ENCODE results near the gene GLRA1.

GLRA1 gene

DNA sequence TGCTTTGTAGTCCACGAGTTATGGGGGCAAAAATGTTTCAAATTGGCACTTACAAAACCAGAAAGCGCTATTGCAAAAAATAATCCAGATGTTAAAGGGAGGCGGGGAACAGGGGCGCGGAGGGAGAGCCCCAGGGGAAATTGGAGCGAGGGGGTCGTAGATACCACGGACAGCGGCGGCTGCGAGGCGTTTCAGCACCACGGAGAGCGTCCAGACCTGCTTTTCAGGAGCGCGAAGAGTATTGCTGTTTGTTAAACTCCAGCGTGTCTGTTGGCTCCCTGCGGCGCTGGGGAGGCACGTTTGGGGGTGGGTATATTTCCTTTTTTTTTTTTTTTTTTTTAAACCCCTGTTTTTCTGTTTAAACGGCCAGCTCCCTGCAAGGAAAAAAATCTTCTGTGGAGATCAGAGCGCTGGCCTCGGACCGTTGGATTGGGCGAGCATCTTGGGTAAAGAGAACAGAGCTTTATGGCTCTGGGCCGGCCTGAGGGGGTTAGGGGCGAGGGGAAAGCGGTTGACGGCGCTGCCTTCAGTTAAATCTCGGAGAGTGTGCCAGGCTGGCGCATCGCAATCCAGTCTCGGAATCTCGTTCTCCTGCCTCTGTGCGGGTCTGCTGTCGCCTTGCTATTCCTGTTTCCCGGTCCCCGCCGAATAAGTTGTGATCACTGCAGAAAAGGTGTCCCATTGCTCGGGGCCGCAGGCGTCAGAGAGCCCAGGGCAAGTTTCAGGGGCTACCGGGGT lies at the start of gene GLRA1:
Gene GLRA1, minus strand, starts transcription at position 288 of the 738 bp plus-strand sequence. CDS start 302 bp downstream, outside the sequence.
- peak; percentile 19 for DNase-seq (ENCODE audit: low spot score)

DNA sequence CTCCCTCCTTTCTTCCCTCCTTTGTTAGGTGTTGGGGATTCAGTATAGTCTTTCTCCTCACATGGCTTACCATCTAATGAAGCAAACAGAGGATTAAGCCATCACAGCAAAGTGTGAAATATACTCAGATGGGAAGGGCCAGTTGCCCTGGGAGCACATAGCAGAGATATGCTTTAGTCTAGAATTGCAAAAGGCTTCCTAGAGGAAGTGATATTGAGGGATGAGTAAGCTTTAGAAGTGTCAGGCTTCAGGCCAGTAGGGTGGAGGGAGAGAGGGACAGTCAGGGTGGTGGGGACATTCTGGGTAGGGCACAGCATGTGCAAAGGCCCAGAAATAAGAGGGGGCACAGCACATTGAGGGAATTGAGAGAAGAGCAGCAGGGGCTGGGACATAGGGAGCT lies 46.2 kb upstream of the GLRA1 start:
- DNase-seq (ENCODE audit: low spot score), result no peak

DNA sequence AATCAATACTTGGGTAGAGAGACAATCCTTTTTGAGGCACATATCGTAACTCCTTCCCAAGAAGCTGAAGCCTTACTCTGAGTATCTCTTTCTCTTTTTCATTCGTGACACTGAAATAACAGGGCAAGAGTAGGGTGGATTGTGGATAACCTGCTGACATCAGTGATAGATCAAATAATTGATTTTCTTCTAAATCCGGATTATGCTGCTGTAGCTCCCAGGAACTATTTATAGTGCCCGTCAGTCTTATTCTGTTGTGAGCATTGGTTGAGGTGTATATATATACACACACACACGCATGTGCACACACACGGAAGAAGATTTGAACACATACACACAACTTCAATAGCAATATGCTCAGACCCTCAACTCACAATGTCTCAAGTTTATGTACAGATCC lies 43.2 kb upstream of the GLRA1 start:
- DNase-seq (ENCODE audit: low spot score), result no peak

DNA sequence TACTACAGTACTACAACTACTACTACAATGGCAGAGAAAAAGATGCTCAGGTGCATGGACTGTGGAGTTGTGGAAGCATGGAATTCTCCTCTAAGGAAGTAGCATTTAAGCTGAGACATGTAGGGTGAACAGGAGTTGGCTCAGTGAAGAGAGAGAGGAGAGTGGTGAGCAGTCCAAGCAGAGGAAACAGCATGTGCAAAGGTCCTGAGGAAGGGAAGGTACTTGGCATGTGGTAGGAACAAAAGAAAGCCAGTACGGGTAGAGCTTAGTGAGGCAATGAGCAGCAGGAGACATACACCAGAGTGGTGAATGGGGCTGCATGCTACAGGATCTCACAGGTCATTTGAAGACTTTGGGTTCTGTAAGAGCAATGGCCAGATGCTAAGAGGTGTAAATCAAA lies 41.4 kb upstream of the GLRA1 start:
- DNase-seq (ENCODE audit: low spot score), result no peak

DNA sequence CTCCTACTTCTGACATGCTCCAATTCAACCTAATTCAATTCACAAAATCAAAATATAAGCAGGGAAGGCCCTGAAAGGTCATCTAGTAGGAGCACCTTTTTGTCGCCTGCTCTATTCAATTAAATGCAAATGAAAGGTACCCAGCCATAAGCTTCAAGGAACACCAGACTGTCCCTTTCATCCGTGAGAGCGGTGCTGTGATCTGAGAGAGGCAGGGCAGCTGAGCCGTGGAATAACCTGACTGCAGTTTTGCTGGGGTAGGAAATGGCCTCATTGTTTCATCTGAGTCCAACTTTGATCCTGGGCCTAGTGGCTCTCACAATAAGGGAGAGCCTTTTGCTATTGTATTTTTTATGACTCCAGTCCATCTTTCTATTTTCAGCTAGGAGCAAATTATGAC lies 39.8 kb upstream of the GLRA1 start:
- DNase-seq (ENCODE audit: low spot score), result no peak

DNA sequence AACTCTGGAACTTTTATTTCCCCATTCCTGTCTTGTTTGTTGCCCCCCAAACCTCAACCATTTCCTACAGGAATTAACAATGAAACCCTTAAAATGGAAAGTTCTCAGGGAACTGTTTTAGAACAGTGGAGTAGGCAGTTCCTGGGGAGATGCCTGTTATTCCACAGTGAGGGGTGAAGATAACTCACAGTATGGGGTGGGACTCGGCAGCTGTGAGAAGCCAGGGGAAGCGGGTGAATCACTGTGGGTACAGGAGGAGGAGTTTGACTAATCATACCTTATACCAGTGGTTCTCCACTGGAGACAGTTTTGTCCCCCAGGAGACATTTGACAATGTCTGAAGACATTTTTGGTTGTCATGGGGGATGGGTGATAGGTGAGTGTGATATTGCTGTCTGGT lies 36.9 kb upstream of the GLRA1 start:
- no peak for DNase-seq (ENCODE audit: low spot score)

DNA sequence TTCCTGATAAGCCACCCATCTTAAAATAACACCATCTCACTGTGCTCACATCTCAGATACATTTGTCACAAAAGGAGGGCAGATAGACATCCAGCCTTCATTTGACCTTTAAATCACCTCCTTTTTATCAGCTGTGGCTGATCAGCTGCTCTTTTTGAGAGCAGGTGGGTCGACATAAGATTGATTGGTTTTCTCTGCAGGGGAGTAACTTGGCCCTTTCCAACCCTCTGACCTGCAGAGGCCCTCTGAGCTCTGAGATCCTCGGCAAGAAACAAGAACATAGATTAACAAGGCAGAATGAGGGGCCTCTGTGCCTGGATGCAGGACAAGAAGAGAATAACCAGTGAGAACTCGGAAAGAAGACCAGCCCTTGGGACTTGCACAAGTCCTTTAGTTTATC lies 33.5 kb upstream of the GLRA1 start:
- DNase-seq (ENCODE audit: low spot score), result no peak

DNA sequence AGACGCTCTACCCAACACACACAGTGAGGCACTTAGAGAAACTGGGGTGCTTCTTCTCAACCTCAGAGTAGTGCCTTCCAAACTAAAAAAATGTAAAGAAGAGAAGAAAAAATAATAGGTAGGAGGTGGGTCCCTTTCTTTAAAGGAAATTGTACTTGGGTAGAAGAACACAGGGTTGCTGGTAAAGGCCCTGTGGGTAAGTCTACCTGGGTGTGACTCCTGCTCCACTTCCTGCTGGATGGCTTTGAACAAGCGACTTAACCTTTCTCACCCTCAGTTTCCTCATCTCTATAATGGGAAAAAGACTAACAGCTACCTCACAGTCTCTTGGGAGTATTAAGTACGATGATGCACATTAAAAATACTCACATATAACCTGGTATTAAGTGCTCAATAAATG lies 32.1 kb upstream of the GLRA1 start:
- DNase-seq (ENCODE audit: low spot score), result no peak

DNA sequence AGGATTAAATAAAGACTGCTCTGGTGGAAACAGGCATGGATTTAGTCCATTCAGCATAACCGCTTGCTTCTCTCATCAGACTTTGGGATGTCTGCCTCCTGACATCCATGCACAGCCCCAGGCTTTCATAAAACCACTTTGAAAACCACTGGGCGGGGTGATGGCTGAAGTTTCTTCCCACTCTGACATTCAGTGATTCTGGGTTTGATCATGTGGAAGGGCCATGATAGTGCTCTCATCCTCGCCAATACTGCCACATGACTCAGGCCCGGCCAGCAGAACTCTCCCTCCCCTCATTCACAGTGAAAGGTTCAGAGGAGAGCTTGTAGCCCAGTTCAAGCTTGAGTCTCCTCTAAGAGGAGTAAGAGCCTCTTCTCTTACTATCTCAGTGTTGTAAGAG lies 29.6 kb upstream of the GLRA1 start:
- DNase-seq (ENCODE audit: low spot score), result no peak

DNA sequence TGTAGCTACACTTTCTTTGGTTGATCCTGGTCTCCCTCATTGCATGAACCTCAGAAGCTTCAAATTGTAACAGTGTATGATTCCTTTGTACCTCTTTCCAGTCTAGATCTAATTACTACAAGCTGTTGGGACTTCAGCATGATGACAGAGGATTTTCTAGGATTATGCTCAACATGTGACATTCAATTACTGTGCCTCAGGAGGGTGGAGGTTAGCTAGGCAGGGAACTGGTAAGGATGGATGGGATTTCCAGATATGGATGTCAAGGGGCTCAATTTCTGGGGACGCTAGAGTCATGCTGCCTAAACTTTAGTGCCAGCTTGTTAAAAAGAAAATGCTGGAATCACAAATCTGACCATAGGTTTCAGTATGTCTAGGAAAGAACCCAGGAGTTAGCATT lies 29.2 kb upstream of the GLRA1 start:
- DNase-seq (ENCODE audit: low spot score), result no peak

DNA sequence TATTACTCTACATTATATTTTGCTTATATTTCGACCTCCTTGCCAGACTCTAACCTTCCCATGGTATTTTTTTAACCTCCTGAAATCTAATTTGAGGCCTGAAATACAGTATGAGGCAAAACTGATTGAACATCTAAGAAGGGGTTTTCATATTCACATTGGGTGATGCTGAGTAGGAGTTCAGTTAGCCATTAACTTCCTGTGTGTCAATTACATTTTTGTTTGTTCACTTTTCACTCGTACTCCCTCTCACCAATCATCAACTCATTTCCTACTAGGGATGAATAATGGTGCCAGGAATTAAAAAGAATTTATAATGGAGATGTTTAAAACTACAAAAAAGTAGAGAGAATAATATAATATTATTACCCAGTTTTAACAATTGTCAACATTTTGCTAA lies 27.6 kb upstream of the GLRA1 start:
- no peak for DNase-seq (ENCODE audit: low spot score)

DNA sequence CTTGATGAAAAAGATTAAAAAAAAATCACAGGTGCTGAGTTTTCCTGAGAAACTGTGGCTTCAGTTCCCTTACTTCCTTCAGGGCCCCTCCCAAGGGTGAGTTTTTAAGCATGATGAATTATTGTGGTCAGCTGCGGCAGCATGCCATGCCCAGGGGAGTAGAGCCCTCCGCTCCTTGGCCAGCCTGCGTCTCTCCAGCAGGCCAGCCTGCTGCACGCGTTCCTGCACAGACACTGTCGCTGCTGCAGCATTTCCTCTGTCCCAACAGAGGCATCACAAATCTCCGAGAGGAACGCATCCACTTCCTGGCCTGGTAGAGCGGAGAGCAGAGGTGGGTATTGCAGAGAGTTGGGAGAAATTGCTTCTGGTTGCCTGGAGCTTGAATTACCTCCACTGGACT lies 26.1 kb upstream of the GLRA1 start:
- no peak for DNase-seq (ENCODE audit: low spot score)

DNA sequence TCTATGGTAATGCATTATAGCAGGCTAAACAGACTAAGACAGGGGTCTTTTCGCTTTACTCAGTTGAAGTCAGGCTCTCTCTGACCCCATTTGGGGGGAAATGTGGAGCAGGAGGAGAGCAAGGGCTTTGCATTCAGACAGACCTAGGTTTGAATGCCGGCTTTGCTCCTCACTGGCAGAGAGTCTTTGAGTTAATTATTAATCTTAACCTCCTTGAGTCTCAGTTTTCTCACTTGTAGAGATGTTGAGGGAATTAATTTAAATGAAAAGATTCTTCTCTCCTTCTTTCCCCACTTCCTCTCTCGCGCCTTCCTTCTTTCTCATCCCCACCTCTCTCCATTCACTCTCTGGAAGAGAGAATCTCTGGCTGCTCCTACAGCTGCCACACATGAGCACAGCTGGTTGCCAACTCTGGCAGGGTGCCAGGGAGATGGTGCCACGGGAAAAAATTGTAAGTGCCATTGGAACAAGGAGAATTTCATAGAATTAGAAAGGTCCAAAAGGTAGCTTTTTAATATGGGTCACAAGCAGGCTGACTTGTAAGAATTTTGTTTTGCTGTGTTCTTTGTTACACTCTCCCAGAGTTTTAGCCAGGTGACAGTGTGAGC lies 25.2 kb upstream of the GLRA1 start:
- no peak for DNase-seq (ENCODE audit: low spot score)

DNA sequence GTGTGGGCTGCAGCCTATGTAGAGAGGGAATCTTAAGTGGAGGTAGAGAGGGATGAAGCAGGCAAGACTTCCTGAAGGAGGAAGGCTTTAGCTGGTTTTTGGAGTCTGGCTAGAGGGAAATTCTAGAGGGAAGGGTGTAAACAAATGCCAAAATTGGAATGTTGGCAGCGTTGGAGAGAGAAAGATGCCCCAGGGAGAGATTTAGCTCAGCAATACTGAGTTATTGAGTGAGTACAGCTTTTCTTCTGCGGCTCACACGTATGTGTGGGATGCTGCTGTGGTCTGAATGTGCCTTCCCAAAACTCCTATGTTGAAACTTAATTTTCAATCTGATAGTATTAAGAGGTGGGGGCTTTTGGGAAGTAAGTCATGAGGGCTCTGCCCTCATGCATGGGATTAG lies 24.5 kb upstream of the GLRA1 start:
- DNase-seq (ENCODE audit: low spot score), result no peak

DNA sequence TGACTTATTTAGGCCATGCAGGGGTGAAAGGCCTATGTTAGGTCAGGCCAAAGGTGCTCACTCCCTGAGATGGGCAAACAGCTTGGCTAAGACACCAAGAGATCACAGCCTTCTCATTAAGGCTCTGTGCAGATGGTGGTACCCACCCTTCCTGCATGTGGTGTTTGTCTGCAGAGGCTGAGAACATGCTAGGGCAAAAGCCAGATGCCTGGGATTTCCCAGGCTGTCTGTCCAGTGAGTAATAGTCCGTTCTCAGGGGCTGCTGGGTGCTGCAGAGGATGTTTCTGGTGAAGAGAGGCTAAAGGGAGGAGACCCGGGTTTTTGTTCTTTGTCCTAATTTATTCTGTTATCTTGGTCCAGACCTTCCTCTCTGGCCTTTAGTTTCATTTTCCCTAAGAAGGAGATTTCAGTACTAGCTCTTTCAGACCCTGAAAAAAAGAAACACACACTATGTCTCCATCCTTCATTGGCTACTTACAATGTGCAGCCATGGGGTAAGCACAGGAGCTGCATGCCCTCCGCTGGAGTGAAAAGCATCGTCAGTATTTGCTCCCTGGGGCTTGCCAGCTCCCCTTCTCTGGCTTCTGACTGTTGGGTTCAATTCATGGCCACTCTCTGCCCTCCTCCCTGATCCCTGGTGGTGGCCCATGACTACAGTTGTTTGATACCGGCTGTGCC lies 23.4 kb upstream of the GLRA1 start:
- no peak for DNase-seq (ENCODE audit: low spot score)

DNA sequence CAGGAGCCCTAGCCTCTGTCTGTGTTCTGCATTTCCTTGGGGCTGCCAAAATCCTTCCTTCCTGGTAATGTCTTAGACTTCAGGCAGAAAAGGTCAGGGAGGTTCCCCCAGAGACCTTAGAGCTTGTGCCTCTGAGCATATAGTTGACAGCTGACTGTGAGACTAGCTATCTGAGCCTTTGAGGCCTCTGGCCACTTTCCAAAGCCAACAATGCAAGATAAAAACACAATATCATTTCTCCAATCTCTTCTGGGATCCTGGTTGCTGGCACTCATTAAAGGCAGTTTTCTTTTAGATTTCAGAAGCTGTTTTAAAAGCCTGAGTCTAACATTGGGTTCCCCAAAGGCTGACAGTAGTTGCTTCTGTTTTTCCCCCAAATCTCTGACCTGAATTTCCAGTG lies 13.2 kb upstream of the GLRA1 start:
- DNase-seq (ENCODE audit: low spot score), result no peak

DNA sequence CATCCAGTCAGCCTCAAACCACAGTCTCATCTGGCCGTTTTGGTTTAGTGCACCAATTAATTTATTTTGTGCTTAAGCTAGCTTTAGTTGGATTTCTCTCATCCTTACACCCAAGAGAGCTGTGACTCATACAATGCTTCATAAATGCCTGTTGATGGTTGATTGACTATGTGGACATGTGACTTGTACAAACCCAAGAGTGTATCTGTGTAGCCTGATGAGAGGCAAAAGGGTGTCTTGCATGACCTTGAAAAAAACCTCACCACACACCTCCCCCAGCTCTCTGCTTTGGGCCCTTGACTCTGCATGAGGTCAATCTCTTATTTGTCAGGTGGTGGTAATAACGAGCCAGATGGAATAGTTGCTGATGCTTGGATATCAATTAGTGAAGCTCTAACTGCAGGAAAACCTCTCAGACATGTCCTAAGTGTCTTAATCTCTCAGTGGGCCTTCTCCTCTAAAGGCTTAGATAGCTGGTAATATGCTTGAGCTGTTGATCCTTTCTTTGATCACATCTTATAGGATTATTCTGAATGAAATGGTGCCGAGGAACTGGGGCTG lies 10.6 kb upstream of the GLRA1 start:
- DNase-seq (ENCODE audit: low spot score), result no peak

DNA sequence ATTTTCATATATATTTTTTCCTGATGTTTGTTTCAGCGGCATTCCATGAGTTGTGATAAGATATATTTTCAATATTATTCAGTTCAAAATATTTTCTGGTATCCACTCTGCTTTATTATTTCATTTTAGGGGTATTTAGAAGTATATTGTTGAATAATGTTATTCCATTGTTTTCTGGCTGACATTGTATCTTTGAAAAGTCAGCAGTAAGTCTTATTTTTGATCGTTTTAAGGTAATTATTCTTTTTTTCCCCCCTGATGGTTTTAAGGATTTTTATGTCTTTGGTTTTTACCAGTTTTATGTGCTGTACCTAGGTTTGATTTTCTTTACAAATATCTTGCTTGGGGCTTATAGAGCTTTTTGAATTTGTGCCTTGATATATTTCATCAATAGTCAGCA lies 6.6 kb upstream of the GLRA1 start:
- no peak for DNase-seq (ENCODE audit: low spot score)

DNA sequence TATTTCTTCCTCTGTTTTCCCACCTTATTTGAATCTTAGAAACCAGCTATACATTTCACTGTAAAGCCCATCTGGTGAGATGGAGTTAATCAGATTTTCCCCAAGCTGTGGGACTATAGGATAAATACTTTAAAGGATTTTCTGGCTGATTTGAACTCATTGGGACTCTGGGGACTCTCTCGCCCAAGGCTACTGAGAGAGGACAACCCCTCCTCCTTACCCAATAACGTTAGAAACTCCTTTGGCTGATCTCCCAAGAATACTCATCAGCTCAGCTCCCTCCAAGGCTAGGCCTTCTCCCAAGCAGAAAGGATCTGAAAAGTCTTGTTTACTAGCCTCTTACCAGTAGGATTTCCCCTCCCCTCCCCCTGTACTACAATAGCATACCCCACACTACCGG lies 1.5 kb upstream of the GLRA1 start:
- DNase-seq (ENCODE audit: low spot score), result no peak

DNA sequence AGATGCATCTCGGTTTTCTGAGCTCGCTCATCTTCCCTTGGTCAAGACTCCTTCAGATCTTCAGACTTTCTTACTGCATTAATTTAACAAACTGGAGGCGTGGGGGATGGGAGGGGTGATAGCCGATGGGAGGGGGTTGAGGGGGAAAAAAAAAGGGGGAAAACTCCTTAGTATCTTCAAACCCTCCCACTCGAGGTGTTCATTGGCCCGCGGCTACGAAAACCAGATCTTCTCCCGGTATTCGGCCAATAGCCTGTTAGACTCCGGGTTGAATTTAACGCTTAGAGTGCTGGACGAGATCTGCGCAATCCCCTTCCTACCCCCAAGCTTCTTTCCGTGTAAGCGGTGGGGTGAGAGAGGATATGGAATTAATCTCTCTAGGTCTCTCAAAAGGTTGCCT lies 689 bp upstream of the GLRA1 start:
- no peak for DNase-seq (ENCODE audit: low spot score)

DNA sequence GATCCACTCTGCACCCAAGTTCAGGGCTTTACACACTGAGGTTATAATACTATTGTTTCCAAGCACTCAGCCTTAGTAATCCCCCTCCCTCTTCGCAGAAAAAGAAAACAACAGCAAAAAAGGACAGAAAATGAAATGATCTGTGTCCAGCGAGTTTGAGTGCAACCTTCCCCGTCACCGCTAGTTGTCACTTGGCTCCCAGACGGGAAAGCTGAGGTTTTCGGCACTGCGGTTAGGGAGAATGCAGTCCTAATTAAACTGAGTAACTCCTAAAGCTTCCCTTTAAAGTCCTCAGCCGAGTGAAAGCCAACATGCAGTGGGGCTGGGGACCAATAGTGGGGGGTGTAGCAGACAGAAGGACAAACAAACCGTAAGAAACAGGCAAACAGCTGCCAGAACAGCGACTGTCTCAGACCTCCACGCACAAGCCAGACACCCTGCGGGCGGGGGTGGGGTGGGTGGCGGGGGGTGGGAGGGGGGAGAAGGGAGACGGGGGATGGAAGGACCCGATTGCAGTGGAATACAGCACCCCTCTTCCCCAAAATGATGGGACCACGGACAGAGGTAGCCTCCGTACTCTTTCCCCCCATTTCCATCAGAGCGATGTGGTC lies 680 bp downstream of the GLRA1 start:
- no peak for DNase-seq (ENCODE audit: low spot score)

DNA sequence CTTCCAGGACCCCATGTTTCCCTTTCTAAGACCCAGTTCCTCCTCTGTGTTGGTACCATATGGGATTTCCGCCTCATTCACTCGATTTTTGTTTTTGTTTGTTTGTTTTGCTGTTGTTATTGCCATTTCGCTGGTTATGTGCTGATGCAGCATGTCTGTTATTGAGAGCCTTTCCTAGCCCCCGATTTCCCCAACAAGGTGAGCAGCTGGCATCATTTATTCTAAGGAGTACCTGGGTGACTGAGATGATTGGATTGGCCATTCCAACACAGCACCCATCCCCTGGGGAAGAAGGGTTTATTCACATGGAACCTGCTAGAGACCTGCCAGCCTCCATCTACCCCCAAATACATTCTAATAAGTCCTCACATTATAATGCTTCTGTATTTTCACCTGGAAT lies 2.7 kb downstream of the GLRA1 start:
- DNase-seq (ENCODE audit: low spot score), result no peak

DNA sequence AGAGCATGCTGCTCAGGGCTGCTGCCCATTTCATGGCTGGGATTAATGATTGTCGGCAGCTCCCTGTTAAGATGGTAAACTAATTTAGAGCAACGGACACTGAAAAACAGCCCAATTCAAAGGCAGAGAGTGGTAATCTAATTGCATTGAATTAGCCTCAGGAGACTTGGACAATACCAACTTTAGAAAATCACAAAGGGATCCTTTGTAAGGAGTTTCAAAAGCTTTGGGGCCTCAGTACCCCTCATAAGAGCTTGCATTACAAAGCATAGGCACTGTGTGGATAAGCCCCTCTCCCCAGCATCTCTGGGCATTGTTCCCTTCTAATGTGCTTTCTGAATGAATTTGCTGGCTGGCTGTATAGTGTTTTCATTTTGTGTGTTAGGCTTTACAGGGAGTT lies 6.7 kb downstream of the GLRA1 start:
- DNase-seq (ENCODE audit: low spot score), result no peak

Measured in kidney capillary endothelial cell (primary cell).